Subcutaneous abdominal adipose tissue (tissue), 5 donors: ENCODE measurements around the gene SSMEM1.
"Not testable (repeated sequence)": the region's sequence is repeated elsewhere in the genome, so short reads cannot be mapped to it uniquely, and the experiment has no call there.

Source experiments
- H3K27ac ChIP-seq: one replicate; pipeline ENCODE4 v1.7.0; 2013; ENCODE audit warnings: low read depth, mild to moderate bottlenecking, inconsistent platforms, low read length, moderate library complexity
- H3K27me3 ChIP-seq, 5 donors: one replicate each; pipeline ENCODE4 v1.7.0; 2013; ENCODE audit warnings: low read length in 5 of 5, inconsistent platforms in 1 of 5; ENCODE audit not compliant: control insufficient read depth in 5 of 5, insufficient read depth in 4 of 5
- H3K36me3 ChIP-seq, 5 donors: one replicate each; pipeline ENCODE4 v1.7.0; 2013; ENCODE audit warnings: low read length in 5 of 5; ENCODE audit not compliant: control insufficient read depth in 5 of 5, insufficient read depth in 5 of 5
- H3K4me1 ChIP-seq, 5 donors: one replicate each; pipeline ENCODE4 v1.7.0; 2013; ENCODE audit warnings: low read length in 5 of 5, mild to moderate bottlenecking in 3 of 5, moderate library complexity in 1 of 5; ENCODE audit not compliant: control insufficient read depth in 5 of 5, insufficient read depth in 5 of 5
- H3K4me3 ChIP-seq, 5 donors: one replicate each; pipeline ENCODE4 v1.7.0; 2013; ENCODE audit warnings: low read length in 5 of 5, low read depth in 1 of 5
- H3K9ac ChIP-seq, 5 donors: one replicate each; pipeline ENCODE4 v1.7.0; 2013; ENCODE audit warnings: low read length in 5 of 5, mild to moderate bottlenecking in 4 of 5, moderate library complexity in 3 of 5
- H3K9me3 ChIP-seq, 5 donors: one replicate each; pipeline ENCODE4 v1.7.0; 2013; ENCODE audit warnings: low read length in 5 of 5; ENCODE audit not compliant: control insufficient read depth in 5 of 5
- donor health status: healthy.
- donor health status: healthy.
- donor health status: healthy.
- donor health status: healthy.
- donor health status: healthy.

Gene SSMEM1

GRCh38 chr7:130224923-130225322 is 17.3 kb downstream of the SSMEM1 start:
- not testable (repeated sequence) for H3K9me3 ChIP-seq, H3K27ac ChIP-seq, H3K4me1 ChIP-seq, H3K36me3 ChIP-seq, H3K9ac ChIP-seq, H3K27me3 ChIP-seq, H3K4me3 ChIP-seq

DNA sequence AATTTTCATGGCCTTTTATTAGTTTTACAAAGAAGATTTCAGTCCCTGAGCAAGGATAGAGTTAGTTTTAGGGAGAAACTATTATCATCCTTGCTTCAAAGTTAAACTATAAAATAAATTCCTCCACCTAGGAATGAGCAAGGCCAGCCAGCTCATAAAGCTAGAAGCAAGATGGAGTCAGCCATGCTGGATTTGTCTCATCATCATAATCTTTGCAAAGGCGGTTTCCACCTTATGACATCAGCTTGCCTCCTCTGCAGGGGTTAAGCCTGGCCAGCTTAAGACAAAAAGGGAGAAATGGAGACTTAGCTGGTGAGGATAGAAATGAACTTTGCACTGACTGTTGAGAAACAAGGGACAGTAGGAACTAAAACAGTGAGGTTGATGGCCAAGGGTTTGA is 18.7 kb downstream of the SSMEM1 start:
- peaks cover 0 to 6% (median 3%) of the 10 kb centered on the region in 5 donors for H3K9me3 ChIP-seq
- no peaks in the 10 kb centered on the region for H3K27me3 ChIP-seq
- H3K36me3 ChIP-seq: no peaks in the 10 kb centered on the region
- no peak overlapping the region for H3K4me3 ChIP-seq
- no peak overlapping the region for H3K27ac ChIP-seq
- H3K9ac ChIP-seq: no peak overlapping the region
- no peaks in the 10 kb centered on the region for H3K4me1 ChIP-seq

GRCh38 chr7:130227883-130228575 is 20.4 kb downstream of the SSMEM1 start:
- no peak overlapping the region for H3K4me3 ChIP-seq
- no peak overlapping the region for H3K27ac ChIP-seq
- H3K9ac ChIP-seq: no peak overlapping the region
- H3K4me1 ChIP-seq: no peaks in the 10 kb centered on the region
- no peaks in the 10 kb centered on the region for H3K36me3 ChIP-seq
- peaks cover 0 to 6% (median 3%) of the 10 kb centered on the region in 5 donors for H3K9me3 ChIP-seq
- H3K27me3 ChIP-seq: no peaks in the 10 kb centered on the region

DNA sequence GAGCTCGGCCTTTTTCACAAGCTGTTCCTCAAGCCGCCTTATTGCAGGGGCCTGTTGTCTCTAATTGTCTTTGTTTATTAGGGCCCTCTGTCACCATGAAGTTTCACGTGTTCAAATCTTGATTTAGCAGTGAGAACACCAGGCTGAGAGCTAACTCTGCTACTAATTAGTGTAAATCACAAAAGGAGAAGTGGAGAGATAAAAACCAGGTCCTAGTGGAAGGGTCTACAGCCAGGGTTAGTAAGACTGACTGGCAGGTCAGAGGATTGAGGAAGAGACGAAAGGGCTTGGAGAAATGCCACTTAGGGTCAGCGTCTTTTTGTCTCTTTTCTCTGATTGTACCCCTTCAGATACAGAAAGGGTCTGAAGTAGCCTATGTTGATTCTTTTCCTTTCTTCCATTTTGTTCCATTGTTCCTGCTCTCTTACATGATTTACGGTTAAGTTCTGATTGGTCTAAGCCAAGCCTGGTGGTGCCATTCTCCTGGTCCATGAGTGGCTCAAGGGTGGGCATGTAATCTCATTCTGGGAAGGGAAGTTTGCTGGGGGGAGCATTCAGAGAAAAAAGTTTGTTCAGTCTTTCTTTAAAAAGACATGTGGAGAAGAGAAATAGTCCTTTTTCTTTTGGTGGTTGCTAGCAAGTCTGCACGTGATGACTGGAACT is 21.3 kb downstream of the SSMEM1 start:
- H3K4me1 ChIP-seq: no peaks in the 10 kb centered on the region
- no peak overlapping the region for H3K9ac ChIP-seq
- no peaks in the 10 kb centered on the region for H3K27me3 ChIP-seq
- no peaks in the 10 kb centered on the region for H3K36me3 ChIP-seq
- no peak overlapping the region for H3K27ac ChIP-seq
- H3K4me3 ChIP-seq: no peak overlapping the region
- peaks cover 0 to 6% (median 3%) of the 10 kb centered on the region in 5 donors for H3K9me3 ChIP-seq

DNA sequence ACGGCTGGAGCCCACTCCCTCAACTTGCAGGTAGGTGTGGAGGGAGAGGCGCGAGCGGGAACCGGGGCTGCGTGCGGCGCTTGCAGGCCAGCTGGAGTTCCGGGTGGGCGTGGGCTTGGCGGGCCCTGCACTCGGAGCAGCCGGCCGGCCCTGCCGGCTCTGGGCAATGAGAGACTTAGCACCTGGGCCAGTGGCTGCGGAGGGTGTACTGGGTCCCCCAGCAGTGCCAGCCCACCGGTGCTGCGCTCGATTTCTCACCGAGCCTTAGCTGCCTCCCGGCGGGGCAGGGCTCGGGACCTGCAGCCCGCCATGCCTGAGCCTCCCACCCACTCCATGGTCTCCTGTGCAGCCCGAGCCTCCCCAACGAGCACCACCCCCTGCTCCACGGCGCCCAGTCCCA is 22.3 kb downstream of the SSMEM1 start:
- not testable (repeated sequence) for H3K9me3 ChIP-seq, H3K4me1 ChIP-seq, H3K27me3 ChIP-seq, H3K4me3 ChIP-seq, H3K36me3 ChIP-seq, H3K9ac ChIP-seq, H3K27ac ChIP-seq

DNA sequence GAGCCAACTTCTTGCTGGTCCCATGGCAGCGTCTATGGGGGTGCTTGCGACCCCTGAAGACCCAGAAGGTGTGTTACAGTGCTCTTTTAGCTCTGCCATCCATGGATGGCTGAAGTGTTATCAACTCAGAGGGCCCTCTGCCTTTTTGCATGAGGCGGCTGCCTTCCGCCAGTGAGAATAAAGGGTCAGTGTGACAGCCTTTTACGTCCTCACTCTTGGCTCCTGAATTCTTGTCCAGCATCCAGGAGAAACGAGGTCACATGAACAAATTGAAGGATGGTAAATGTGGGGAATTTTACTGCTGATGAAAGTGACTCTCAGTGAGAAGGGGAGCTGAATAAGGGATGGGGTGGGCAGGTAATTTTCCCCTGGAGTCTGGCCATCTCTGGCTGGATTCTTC is 24.1 kb downstream of the SSMEM1 start:
- no peaks in the 10 kb centered on the region for H3K36me3 ChIP-seq
- H3K4me3 ChIP-seq: no peak overlapping the region
- no peak overlapping the region for H3K27ac ChIP-seq
- H3K4me1 ChIP-seq: no peaks in the 10 kb centered on the region
- peaks cover 0 to under 1% (median 0%) of the 10 kb centered on the region in 5 donors for H3K9me3 ChIP-seq
- no peaks in the 10 kb centered on the region for H3K27me3 ChIP-seq
- no peak overlapping the region for H3K9ac ChIP-seq

DNA sequence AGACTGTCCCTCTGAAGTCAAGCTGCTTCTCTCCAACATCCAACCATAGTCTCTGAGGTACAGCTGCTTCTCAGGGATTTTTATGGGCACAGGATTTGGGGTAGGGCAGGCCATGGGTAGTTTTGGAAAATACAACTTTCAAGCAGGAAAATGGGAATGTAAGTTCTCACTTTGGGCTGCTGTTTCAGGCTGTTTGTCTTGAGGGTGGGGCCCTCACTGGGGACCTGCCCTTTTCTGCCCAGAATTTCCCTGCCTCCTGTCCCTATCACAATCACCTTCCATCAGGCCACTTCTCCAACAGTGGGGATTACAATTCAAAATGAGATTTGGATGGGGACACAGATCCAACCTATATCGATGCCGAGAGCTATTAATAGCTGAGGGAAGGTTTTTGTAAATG is 24.5 kb downstream of the SSMEM1 start:
- no peaks in the 10 kb centered on the region for H3K36me3 ChIP-seq
- H3K4me1 ChIP-seq: no peaks in the 10 kb centered on the region
- H3K27ac ChIP-seq: no peak overlapping the region
- H3K27me3 ChIP-seq: no peaks in the 10 kb centered on the region
- H3K9me3 ChIP-seq: no peaks in the 10 kb centered on the region
- no peak overlapping the region for H3K4me3 ChIP-seq
- no peak overlapping the region for H3K9ac ChIP-seq

- Histone ChIP-seq H3K36me3 (no peaks in the 10 kb centered on the region), H3K9me3 (no peaks in the 10 kb centered on the region), H3K27me3 (no peaks in the 10 kb centered on the region), H3K9ac (no peak overlapping the region), H3K4me1 (no peaks in the 10 kb centered on the region), H3K27ac (no peak overlapping the region), H3K4me3 (no peak overlapping the region)
These were observed 26.4 kb downstream of the SSMEM1 start for GRCh38 chr7:130234078-130234477.

DNA sequence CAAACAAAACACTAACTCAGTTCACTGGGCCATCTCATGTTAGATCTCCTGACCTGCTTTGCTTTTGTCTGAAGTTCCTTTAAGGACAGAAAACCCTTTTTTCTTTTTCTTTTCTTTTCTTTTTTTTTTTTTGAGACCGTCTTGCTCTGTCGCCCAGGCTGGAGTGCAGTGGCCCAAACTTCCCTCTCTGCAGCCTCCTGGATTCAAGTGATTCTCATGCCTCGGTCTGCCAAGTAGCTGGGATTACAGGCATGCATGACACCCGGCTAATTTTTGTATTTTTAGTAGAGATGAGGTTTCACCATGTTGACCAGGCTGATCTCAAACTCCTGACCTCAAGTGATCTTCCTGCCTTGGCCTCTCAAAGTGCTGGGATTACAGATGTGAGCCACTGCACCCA is 28.7 kb downstream of the SSMEM1 start:
- H3K4me3 ChIP-seq, H3K9ac ChIP-seq, H3K27ac ChIP-seq, H3K36me3 ChIP-seq, H3K27me3 ChIP-seq, H3K4me1 ChIP-seq, H3K9me3 ChIP-seq: not testable (repeated sequence)

- no peaks in the 10 kb centered on the region for H3K27me3 ChIP-seq
- no peaks in the 10 kb centered on the region for H3K4me1 ChIP-seq
- H3K9ac ChIP-seq: no peak overlapping the region
- H3K9me3 ChIP-seq: no peaks in the 10 kb centered on the region
- no peak overlapping the region for H3K27ac ChIP-seq
- no peaks in the 10 kb centered on the region for H3K36me3 ChIP-seq
- no peak overlapping the region for H3K4me3 ChIP-seq
These were observed 32.6 kb downstream of the SSMEM1 start for GRCh38 chr7:130240240-130240639.
